DND-41 (cell line): ENCODE measurements around the gene CAMKMT.

Experiments
- EZH2 ChIP-seq: IDR thresholded peaks from 3 replicates; pipeline ENCODE4 v1.6.1; 2012; ENCODE audit warnings: borderline replicate concordance, low read depth, mild to moderate bottlenecking, moderate library complexity, low read length, inconsistent platforms; ENCODE audit not compliant: severe bottlenecking
- TF ChIP-seq, protein P1 (sequence below): IDR thresholded peaks from 2 replicates; pipeline ENCODE4 v1.5.1; 2012; ENCODE audit warnings: borderline replicate concordance, low read length, moderate library complexity, mild to moderate bottlenecking; ENCODE audit not compliant: poor library complexity, severe bottlenecking; ENCODE audit errors: extremely low read depth

GRCh38 chr2:44348400-44348799, 13.3 kb upstream of the CAMKMT start:
- TF ChIP-seq, protein P1, sequence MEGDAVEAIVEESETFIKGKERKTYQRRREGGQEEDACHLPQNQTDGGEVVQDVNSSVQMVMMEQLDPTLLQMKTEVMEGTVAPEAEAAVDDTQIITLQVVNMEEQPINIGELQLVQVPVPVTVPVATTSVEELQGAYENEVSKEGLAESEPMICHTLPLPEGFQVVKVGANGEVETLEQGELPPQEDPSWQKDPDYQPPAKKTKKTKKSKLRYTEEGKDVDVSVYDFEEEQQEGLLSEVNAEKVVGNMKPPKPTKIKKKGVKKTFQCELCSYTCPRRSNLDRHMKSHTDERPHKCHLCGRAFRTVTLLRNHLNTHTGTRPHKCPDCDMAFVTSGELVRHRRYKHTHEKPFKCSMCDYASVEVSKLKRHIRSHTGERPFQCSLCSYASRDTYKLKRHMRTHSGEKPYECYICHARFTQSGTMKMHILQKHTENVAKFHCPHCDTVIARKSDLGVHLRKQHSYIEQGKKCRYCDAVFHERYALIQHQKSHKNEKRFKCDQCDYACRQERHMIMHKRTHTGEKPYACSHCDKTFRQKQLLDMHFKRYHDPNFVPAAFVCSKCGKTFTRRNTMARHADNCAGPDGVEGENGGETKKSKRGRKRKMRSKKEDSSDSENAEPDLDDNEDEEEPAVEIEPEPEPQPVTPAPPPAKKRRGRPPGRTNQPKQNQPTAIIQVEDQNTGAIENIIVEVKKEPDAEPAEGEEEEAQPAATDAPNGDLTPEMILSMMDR = no peak
- TF ChIP-seq EZH2 = no peak
